GM19025 (cell line): ENCODE measurements around the gene RIC8A.
"Not testable (repeated sequence)": the region's sequence is repeated elsewhere in the genome, so short reads cannot be mapped to it uniquely, and the experiment has no call there.

Experiments
- ATAC-seq: cut with Tn5 transposase; IDR thresholded peaks from one replicate; pipeline ENCODE4 v1.9.1; 2021; ENCODE audit warnings: mild to moderate bottlenecking, low read depth, moderate library complexity; ENCODE audit not compliant: unreplicated experiment

Gene RIC8A

DNA sequence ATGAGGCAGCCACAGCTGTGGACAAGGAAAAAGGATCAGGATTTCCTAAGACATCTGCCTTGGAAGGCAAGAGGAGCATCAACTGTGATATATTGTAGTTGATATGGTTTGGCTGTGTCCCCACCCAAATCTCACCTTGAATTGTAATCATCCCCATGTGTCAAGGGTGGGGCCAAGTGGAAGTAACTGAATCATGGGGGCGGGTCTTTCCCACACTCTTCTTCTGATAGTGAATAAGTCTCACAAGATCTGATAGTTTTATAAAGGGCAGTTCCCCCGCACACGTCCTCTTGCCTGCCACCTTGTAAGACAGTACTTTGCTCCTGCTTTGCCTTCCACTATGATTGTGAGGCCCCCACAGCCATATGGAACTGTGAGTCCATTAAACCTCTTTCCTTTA is 10.2 kb downstream of the RIC8A start:
- ATAC-seq: no peak

DNA sequence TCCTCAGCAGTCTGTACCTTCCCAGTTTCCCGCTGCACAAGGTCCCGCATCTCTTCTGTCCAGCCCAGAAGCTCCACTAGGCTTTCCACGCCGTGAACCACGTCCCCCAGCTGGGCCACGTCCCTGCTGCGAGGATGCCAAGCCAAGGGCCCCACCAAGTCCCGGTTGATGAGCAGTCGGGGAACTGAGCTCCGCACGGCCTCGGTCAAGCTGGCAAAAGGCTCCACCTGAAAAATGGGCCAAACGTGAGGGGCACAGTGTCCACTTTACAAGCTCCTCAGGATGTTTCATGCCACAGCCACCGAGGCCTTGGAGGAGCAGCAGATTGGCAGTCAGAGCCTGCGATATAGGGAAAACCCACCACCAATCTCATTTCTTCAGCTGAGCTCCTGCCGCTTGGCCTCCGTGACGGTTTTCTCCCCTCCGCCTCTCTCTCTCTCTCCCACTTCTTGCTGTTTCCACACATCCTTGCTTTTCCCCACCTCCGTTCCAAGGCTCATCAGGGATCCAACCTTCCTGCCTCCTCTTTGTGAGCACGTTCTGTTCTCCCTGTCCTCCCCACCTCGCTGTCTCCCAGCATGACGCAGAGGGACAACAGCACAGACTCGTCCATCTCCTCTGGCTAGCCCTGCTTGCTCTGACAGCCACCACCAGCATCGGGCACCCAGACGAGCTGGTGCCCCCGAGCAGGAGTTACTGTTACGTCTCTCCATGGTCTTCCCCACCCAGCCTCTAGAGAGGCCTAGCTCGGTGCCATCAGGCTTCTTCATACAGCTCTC is 11.5 kb downstream of the RIC8A start:
- no peak for ATAC-seq

DNA sequence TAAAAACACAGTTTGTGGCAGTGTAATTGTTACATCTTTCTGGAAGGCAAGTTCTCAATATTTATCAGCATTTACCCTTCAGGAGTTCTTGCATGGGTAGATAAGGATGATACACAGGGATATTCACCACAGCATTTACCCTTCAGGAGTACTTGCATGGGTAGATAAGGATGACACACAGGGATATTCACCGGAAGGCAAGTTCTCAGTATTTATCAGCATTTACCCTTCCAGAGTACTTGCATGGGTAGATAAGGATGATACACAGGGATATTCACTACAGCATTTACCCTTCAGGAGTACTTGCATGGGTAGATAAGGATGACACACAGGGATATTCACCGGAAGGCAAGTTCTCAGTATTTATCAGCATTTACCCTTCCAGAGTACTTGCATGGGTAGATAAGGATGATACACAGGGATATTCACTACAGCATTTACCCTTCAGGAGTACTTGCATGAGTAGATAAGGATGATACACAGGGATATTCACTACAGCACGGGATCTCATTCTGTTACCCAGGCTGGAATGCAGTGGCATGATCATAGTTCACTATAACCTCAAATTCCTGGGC is 13.2 kb downstream of the RIC8A start:
- ATAC-seq: not testable (repeated sequence)

DNA sequence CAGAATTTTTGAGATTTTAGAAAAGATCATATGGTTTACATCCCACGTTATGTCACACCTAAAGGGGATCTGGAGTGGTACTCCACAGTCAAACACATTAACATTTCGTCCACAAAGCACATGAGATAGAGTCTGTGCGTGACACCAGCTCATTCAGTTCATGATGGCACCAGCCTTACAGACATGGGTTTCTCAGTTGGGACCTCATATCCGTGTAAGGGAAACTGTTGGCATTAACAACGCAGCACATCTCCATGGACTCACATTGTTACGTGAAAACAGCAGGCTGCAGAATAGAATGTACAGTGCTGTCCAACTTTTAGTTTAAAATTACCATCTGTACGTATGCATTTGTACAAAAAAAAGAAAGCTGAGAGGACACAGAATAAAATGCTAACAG is 14.0 kb downstream of the RIC8A start:
- no peak for ATAC-seq

DNA sequence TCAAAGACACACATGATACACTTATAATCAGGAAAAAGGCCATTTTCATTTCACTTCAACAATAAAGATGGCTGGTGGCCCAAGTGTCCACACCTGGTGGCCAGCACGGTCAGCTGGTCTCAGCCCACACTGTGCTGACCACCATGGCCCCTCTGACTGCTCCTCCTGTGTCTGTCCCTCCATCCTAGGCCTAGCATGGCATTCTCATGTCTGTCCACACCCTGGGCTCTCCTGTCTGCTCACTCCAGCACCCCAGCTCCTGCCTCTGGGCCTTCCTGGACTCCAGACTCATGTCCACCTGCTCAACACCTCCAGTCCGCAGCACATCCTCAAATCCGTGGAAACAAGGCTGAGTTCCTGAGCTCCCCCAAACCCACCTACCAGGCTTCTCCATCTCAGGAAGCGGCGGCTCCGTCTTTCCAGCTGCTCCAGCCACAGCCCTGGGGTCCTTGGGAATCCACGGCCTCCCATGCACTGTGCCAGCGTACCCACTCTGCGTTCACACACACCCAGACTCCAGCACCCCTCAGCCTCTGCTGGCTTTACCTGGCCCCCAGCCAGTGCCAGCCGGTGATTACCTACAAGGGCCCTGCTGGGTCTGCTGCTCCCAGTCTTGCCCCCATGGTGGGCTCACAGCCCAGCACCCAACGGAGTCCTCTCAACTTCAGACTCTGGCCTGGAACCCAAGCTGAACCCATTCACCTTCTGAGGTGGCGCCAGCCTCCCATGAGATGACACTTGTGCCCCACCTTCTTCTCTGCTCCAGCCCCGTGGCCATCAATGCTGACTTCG is 14.7 kb downstream of the RIC8A start:
- ATAC-seq: no peak

DNA sequence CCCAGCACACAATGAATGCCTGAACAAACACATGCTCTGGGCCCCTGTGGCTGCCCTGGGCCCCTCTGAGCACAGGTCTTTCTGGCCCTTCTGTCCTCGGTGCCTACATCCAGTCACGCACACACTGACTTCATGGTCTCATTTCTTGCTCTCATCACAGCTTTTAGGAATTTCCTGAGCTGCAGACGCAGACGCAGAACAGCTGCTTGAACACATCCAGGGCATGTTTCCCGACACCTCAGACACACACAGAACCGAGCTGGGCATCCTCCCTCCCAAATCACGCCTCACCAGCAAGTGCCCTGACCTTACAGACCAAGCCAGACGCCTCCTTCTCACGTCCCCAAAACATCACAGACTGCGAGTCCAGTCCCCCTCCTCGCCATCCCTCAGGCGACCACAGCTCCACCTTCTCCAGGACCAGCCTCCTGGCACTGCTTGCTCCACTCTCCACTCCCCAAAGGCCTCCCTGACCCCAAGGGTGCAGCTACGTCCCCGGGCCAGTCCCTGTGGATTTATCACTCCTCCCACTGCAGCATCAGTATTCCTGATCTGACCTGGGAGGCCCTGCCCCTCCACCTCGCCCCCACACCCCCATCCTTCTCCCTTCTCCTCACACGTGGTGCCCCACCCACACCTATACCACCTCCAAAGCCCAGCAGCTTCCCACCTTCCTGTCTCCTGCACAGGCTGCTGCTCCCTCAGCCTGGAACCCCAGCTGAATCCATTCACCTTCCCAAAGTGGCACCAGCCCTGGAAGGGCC is 15.7 kb downstream of the RIC8A start:
- ATAC-seq: no peak

DNA sequence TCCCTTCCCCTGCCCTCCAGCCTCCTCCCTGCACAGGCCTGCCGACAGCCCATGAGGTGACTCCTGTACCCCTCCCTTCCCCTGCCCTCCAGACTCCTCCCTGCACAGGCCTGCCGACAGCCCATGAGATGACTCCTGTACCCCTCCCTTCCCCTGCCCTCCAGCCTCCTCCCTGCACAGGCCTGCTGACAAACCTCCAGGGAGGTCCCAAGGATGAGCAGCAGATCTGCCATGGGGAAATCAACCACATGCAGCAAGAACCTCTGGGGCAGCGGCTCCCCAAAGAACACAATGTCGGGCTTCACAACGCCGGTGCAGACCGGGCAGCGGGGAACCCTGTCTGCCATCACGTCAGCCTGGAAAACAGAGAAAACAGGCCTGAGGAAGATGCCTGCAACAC is 16.4 kb downstream of the RIC8A start:
- no peak for ATAC-seq

DNA sequence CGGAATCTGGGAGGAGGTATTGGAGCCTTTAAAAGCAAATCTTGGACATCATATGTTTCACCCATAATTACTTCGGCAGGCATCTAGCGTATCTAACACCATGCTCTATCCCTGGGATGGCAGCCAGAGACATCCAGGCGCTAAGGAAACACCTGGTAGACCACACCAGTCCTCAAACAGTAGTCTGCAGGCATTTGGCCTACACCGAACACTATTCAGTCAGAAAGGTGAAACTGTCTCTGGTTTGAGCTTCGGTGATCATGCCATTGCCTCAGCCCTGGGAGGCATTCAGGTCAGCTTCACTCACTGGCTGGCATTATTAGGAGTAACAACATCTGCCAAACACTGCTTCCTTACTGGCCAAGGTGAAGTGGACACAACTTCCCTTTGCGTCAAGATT is 16.9 kb downstream of the RIC8A start:
- ATAC-seq: no peak

DNA sequence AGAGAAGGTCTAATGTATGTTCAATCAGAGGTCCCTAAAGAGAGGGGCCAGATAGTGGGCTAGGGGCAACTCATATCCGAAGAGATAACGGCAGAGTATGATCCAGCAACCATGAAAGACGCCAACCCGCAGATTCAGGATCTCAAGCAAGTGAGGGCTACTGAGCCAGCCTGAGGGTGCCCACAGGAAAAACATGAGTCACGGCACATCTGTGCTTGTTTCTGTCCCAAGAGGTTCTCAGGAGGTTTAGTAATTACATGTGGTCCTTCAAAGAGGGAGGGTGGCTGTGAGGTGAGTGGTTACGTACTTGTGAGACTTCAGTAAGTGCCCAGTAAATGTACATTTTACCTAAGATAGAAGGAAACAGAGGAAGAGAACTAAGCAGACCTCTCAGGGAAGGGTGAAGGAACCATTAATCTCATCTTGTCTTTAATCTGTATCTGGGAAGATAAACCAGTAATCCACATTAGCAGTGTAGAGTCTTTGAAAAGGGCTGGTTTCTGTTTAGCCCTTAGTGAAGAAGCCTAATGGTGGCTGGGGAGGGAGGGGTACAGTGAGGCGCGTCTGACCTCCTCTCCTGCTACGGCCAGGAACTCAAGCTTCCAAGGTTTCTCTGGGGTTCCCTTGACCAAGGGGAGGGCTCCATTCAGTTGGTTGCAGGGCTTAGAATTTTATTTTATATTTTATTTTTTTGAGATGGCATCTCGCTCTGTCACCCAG is 18.4 kb downstream of the RIC8A start:
- no peak for ATAC-seq

DNA sequence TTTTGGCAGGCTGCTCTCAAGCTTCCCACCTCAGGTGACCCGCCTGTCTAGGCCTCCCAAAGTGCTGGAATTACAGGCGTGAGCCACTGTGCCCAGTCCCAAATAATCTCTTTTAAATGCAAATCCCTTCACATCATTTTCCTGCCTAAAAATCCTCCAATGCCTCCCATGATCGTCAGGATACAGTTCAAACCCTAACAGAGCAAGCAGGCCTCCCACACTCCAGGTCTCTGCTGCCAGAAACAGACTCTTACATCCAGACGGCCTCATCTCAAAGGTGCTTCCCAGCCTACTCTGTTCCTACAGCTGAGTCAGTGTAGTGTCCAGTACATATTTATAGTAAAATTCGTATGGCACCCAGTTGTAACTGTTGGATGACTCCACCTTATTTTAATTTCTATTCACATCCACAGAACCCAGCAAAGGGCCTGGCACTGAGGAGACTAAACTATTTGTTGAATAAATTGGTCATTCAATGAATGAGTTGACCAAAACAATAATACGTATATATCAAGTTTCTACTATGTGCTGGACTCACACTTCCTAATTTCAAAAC is 20.4 kb downstream of the RIC8A start:
- ATAC-seq: no peak

DNA sequence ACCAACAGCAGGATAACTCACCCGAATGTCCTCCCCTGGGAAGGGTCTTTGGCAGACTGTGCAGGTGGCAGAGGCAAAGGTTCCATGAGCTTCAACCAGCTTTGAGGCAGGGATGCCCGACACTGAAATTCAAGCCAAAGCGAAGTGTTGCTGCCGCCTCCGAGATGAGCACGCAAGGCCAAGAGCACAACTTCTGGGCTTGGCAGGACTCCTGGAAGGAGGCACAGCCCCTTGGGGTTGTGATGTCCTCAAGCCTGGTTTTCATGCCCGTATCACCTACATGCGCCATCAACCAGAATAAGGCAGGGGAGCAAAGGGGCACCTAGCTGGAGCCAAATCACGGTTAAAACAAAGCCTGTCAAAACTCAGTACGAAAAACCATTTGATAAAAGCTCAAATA is 22.9 kb downstream of the RIC8A start:
- no peak for ATAC-seq

DNA sequence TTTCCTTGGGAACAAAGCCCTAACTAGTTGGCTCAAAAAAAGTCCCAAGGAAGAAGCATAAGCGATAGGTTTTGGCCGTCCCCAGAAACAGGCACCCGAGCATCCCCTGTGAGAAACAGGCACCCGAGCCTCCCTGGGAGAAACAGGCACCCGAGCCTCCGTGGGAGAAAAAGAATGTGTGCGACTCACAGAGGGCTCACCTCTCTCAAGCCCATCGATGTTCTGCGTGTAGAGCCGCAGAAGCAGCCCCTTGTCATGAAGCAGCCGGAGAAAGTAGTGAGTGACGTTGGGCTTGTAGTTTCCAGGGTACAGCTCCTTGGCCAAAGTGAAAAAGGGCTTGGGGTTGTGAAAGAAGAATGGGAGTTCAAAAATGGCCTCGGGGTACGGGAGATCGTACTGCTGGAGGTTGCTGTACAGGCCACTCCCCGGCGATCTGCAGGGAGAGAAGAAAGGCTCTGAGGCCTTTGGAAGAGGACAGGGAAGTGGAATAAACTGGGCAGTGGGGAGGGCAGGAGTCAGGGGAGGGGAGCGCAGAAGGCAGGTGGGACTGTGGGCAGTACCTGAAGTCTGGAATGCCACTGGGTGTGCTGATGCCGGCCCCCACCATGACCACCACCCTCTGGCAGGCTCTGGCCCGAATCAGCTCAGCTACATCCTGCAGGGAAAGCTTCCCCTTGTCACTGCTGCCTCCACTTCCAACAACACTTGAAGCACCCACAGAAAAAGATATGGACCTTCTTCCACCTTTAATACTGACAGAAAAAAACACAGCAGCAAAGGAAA is 25.5 kb downstream of the RIC8A start:
- ATAC-seq: no peak

DNA sequence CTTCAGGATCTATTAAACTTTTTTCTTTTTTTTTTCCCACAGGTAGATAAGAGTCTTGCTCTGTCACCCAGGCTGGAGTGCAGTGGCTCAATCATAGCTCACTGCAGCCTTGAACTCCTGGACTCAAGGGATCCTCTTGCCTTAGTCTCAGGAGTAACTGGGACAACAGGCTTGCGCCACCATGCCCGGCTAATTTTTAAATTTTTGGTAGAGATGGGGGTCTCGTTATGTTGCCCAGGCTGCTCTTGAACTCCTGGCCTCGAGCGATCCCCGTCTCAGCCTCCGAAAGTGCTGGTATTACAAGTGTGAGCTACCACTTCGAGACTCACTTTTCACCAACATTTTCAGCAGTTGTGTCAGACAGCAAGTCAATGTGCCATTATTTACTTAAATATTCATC is 27.7 kb downstream of the RIC8A start:
- ATAC-seq: no peak

DNA sequence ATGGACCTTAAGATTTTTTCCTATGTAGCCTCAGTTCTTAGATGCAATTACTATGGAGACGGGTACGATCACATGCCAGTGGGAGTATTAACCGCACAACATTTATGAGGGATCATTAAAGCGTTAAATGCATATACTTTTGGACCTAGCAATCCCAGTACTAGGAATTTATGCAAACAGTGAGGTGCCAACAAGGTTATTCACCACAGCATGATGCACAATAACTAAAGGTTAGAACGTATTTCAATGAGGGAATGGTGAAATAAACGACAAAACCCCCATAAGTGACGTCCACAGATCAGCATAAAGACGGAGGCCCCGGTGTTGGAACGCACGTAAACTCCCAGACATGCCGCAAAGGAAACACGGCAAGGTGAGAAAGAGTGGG is 28.1 kb downstream of the RIC8A start:
- peak; percentile 3 for ATAC-seq

DNA sequence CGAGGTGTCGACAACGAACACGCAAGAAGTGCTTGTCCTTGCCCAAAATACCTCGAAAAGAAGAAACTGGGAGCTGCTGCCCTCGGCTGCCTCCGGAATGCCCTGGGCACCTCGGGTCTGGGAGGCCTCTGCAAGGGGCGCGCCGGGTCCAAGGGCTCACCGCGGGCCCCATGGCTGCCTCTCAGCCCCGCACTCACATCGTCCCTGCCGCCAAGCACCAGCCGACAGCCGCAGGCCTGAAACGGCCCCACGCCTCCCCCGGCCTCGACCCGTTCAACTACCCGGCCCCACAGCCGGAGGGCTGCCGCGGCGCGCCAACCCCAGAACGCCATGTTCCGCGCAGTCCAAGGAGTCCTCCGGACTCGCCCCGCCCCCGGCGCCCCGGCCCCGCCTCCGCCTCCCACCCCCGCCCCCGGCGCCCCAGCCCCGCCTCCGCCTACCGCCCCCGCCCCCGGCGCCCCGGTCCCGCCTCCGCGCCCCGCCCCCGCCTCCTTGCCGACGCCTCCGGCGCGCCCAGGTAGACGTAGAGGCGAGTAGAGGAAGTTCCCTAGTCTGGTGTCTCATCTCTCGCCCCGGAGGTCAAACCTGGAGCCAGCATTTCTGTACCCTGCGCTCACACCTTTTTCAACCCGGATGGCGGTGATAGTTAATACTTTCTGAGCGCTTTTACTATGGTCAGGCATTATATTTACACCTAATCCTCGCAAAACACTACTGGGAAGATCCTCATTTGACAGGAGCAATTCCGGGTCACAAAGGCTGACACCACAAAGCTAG is 28.7 kb downstream of the RIC8A start, which contains the start of gene SIRT3:
TSS of gene SIRT3 (minus strand) at position 346 of the 777 bp plus-strand sequence. CDS start at position 332, 14 bp downstream.
- peak; percentile 62 for ATAC-seq

DNA sequence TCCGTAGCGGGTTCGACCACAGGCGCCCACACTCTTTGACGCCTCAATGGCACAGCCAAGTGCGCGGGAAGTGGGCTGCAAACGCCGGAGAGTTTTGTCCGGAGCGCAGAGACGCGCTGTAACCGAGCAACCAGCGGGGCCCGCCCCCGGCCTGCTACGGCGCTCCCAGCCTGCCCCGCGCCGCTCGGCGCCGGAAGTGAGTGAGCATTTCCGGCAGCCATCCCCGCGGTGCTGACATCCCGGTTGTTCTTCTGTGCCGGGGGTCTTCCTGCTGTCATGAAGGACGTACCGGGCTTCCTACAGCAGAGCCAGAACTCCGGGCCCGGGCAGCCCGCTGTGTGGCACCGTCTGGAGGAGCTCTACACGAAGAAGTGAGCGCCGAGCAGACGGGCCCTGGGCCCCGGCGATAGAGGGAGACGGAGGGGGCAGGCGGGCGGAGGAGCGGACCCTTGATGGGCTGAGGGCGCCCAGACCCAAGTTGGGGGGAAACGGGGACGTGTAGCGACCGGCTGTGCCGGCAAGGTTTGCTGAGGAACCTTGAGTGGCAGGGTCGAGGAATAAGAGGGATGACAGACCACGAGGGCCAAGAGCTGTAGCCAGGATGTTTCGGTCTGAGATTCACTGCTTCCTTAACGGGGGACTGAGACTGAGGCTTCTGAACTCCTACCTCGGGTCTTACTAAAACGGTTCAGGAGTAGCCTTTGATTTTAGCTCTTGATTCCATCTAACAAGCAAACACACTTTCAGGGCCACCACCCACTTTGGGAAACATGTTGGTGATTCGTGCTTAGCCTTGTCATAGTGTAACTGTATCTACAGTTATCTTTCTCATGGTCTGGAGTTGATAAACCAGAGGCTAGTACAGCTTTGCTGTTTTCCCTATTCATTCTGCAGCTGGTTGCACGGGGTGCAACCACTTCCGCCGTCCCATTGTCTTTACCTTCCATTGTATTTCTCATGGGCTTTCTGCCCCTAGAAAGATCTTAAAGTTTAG is 29.6 kb downstream of the RIC8A start, which contains the start of gene PSMD13:
TSS of gene PSMD13 (plus strand) at position 203 of the 994 bp plus-strand sequence. CDS start at position 277, 74 bp downstream.
- peak; percentile 84 for ATAC-seq

DNA sequence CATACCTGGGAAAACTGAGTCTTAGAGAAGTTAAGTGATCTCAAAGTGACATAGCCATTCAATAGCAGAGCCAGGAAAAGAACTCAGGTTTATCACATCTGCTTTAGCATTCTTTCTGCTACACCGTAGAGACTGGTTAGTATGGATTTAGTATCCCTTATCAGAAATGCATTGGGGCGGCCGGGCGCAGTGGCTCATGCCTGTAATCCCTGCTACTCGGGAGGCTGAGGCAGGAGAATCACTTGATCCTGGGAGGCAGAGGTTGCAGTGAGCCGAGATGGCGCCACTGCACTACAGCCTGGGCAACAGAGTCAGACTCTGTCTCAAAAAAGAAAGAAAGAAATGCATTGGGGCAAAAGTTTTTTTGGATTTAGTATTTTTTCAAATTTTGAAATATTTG is 30.8 kb downstream of the RIC8A start:
- ATAC-seq: not testable (repeated sequence)
